SK-N-MC (cell line): ENCODE measurements around the gene ZNG1B.
"Not testable (repeated sequence)": the region's sequence is repeated elsewhere in the genome, so short reads cannot be mapped to it uniquely, and the experiment has no call there.

Experiments used
- EZH2 ChIP-seq: fragments of 200-600 bp; sonication (generic); IDR thresholded peaks from one replicate; pipeline ENCODE4 v1.6.1; 2017; ENCODE audit warnings: antibody characterized with exemption
- POLR2AphosphoS5 ChIP-seq: IDR thresholded peaks from 2 replicates; pipeline ENCODE4 v1.6.1; 2012; ENCODE audit warnings: mild to moderate bottlenecking, low read depth, low read length, borderline replicate concordance

DNA sequence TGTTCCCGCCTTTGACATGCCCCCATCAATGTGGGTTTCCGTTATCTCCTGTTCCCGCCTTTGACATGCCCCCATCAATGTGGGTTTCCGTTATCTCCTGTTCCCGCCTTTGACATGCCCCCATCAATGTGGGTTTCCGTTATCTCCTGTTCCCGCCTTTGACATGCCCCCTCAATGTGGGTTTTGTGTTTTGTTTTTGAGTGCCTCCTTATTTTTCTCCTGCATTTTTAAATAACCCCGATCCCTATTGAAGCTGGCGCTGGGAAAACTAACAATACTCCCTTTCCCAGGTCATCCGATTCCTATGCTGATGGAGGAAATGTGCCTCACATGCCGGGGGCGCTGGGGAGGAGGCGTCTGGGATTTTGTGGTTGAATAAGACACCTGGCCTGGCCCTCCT is 59.0 kb downstream of the ZNG1B start:
- TF ChIP-seq POLR2AphosphoS5, EZH2: not testable (repeated sequence)
